Esophagus (tissue), 2 donors: ENCODE measurements around the gene LRRC72. TPM values are rescaled to one million over a fixed set of nuclear protein-coding genes. Genes with fewer than 3 reads are reported as not detected.

Experiments
- H3K27ac ChIP-seq, 2 donors: one replicate each; pipeline ENCODE4 v1.5.1; 2013; ENCODE audit warnings: low read depth in 2 of 2, mild to moderate bottlenecking in 2 of 2, inconsistent platforms in 1 of 2, low read length in 1 of 2, moderate library complexity in 1 of 2
- H3K27me3 ChIP-seq, 2 donors: one replicate each; pipeline ENCODE4 v1.6.1; 2013; ENCODE audit warnings: low read length in 2 of 2, control low read depth in 1 of 2, mild to moderate bottlenecking in 1 of 2; ENCODE audit not compliant: insufficient read depth in 2 of 2, control insufficient read depth in 1 of 2
- H3K36me3 ChIP-seq, 2 donors: one replicate each; pipeline ENCODE4 v1.6.1; 2013; ENCODE audit warnings: low read length in 1 of 2; ENCODE audit not compliant: control insufficient read depth in 2 of 2, insufficient read depth in 2 of 2
- H3K4me1 ChIP-seq, 2 donors: one replicate each; pipeline ENCODE4 v1.6.1; 2013; ENCODE audit warnings: low read length in 1 of 2; ENCODE audit not compliant: control insufficient read depth in 2 of 2, insufficient read depth in 2 of 2
- H3K4me3 ChIP-seq, 2 donors: one replicate each; pipeline ENCODE4 v1.5.1; 2013; ENCODE audit warnings: low read length in 2 of 2, mild to moderate bottlenecking in 2 of 2, low read depth in 1 of 2, moderate library complexity in 1 of 2
- H3K9me3 ChIP-seq, 2 donors: one replicate each; pipeline ENCODE4 v1.6.1; 2013; ENCODE audit warnings: mild to moderate bottlenecking in 2 of 2, low read depth in 1 of 2, low read length in 1 of 2, moderate library complexity in 1 of 2; ENCODE audit not compliant: control insufficient read depth in 2 of 2, insufficient read depth in 1 of 2
- WGBS, 2 donors: extraction: QIAGEN DNeasy Blood & Tissue Kit; methylation state at CpG; one replicate each; pipeline ENCODE4 v1.1.7; 2013; 5-methylcytosine and 5-hydroxymethylcytosine counted together
- polyA plus RNA-seq, 2 donors: library from polyadenylated mRNA; stranded (reverse); fragments of 200-250 nt; gene quantifications; one replicate each; pipeline ENCODE4 v1.2.3, GENCODE V29; 2013
- donor health status: healthy with polysubstance abuse.
- donor health status: Bipolar disorder and iron deficiency.

LRRC72 gene
- not detected for polyA plus RNA-seq

DNA sequence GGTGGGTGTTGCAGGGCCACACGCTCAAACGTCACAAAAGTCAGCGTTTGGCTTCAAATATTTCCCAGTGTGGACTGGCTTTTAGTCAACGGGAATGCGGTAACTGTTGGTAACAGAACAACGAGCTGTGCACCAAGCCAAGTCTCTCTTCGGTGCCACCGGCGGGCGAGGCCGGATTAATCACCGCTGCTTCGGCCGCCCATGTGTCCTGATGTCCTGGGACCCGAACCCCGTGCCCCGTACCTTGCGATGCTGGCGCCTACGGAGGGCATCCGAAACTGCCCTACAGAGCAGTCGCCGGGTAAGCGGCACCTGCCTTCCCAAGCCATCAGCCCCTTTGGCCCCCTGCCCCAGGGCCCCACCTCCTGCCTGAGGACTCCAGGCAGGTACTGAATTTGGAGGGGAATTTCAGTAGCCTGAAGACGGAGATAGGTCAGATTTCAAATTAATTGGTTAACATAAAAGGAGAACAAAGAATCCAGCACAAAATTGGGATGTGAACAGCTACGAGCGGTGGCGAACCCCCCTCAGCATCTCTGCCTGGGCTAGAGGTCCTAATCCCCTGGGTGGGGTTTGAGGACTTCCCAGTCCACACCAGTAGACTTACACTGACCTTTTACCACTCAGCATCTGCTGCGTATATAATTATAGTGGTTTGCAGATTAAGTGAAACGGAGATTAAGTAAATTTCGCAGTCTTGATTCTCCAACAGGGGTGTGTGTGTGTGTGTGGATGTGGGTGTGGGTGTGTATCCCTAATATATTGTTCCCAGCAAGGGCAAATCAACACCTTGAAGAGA is at the start of gene LRRC72:
LRRC72 (plus strand) TSS at position 84 of the 799 bp plus-strand sequence; CDS start at position 212, 128 bp downstream.
- no peaks in the 10 kb centered on the region for H3K9me3 ChIP-seq

DNA sequence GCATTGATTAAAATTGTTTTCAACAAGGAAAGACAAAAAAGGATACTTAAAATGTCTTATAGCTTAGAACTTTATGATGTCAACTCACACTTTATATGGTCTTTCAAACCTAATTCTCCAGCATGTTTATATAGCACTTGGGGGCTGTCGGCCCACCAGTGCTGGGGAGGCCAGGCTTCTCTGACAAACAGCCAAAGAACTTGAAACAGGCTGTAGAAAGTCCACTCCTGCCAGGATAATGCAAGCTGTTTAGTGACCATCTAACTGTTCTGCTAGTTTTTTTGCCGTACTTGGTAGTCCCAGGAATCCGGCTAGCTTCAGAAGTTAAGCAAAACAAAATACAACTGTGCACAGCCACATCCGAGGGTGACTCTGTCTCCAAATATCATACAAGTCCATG is 47.5 kb upstream of the LRRC72 start:
- Histone ChIP-seq H3K9me3 (no peaks in the 10 kb centered on the region), H3K27ac (no peak overlapping the region), H3K36me3 (no peaks in the 10 kb centered on the region), H3K4me1 (no peaks in the 10 kb centered on the region), H3K4me3 (no peak overlapping the region), H3K27me3 (no peaks in the 10 kb centered on the region)
- 78 to 83% methylated on average over 4 of the region's 4 CpGs for WGBS, 2 donors

More for the DNA sequence above, at the start of gene LRRC72:
- H3K36me3 ChIP-seq = no peaks in the 10 kb centered on the region
- H3K27me3 ChIP-seq = no peaks in the 10 kb centered on the region
- 94 to 96% methylated on average over 31 of the region's 31 CpGs for WGBS, 2 donors
- H3K27ac ChIP-seq = no peak within 1 kb of the TSS
- no peak within 1 kb of the TSS for H3K4me3 ChIP-seq
- no peaks in the 10 kb centered on the region for H3K4me1 ChIP-seq

DNA sequence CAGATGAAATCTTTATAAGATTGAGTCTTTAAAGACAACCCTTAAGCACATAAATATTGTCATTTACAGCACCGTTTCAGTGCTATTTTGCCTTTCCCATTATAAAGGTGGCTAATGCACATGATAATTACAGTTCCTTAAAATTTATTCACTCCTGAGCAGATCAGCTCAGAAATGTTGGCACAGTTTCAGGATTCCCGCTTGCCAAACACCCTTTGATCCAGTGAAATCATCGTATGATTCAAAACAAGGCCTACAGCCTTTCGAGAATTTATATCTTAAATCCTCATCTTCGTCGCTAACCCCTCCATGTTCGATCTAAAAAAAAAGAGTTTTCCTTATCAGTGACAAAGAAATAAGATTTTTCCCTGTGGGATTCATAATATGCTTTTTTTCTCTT is 47.0 kb upstream of the LRRC72 start:
- Histone ChIP-seq H3K36me3 (no peaks in the 10 kb centered on the region), H3K9me3 (no peaks in the 10 kb centered on the region), H3K27ac (no peak overlapping the region), H3K27me3 (no peaks in the 10 kb centered on the region), H3K4me3 (no peak overlapping the region), H3K4me1 (no peaks in the 10 kb centered on the region)
- WGBS, 2 donors = 53 to 57% methylated on average over 7 of the region's 7 CpGs

- WGBS, 2 donors = 69 to 72% methylated on average over 4 of the region's 4 CpGs
Observed at GRCh38 chr7:16484453-16485158, 42.0 kb upstream of the LRRC72 start.

DNA sequence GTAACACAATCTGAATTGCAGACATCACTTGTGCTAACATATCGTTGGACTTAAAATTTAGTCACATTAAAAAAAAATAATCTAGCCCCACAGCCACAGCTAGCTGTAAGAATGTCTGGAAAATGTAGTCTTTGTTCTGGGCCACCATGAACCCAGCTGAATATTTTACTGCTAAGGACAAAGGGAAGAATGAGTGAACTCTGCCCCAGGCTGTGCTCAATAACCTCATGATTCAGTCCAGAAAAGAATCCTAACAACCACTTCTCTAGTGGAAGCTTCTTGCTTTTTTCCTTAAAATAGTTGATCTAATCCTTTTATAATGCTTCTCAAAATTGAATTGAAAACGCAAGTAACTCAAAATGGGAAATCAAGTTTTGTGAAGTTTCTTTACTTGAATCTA is 35.5 kb upstream of the LRRC72 start:
- no peaks in the 10 kb centered on the region for H3K36me3 ChIP-seq
- no peak overlapping the region for H3K4me3 ChIP-seq
- 69 to 80% methylated on average over 2 of the region's 2 CpGs for WGBS, 2 donors
- H3K4me1 ChIP-seq = peaks cover 0 to 3% of the 10 kb centered on the region in 2 donors
- no peaks in the 10 kb centered on the region for H3K9me3 ChIP-seq
- no peaks in the 10 kb centered on the region for H3K27me3 ChIP-seq
- no peak overlapping the region for H3K27ac ChIP-seq

More at GRCh38 chr7:16484453-16485158, 42.0 kb upstream of the LRRC72 start:
- Histone ChIP-seq H3K27me3 (no peaks in the 10 kb centered on the region), H3K27ac (no peak overlapping the region), H3K9me3 (no peaks in the 10 kb centered on the region), H3K4me1 (no peaks in the 10 kb centered on the region), H3K36me3 (no peaks in the 10 kb centered on the region), H3K4me3 (no peak overlapping the region)

GRCh38 chr7:16492513-16493062 is 34.0 kb upstream of the LRRC72 start:
- peaks cover 0 to 2% of the 10 kb centered on the region in 2 donors for H3K9me3 ChIP-seq
- no peak overlapping the region for H3K4me3 ChIP-seq
- 39 to 50% methylated on average over 3 of the region's 3 CpGs for WGBS, 2 donors
- peaks cover 0 to 3% of the 10 kb centered on the region in 2 donors for H3K4me1 ChIP-seq
- H3K27ac ChIP-seq = no peak overlapping the region
- H3K27me3 ChIP-seq = no peaks in the 10 kb centered on the region
- H3K36me3 ChIP-seq = no peaks in the 10 kb centered on the region

- no peak overlapping the region for H3K27ac ChIP-seq
- H3K9me3 ChIP-seq = peaks cover 0 to 2% of the 10 kb centered on the region in 2 donors
- H3K27me3 ChIP-seq = no peaks in the 10 kb centered on the region
- 70 to 86% methylated on average over 2 of the region's 2 CpGs for WGBS, 2 donors
- no peak overlapping the region for H3K4me3 ChIP-seq
- H3K4me1 ChIP-seq = peaks cover 0 to 3% of the 10 kb centered on the region in 2 donors
- no peaks in the 10 kb centered on the region for H3K36me3 ChIP-seq
Observed at GRCh38 chr7:16493266-16493665, 33.4 kb upstream of the LRRC72 start.

DNA sequence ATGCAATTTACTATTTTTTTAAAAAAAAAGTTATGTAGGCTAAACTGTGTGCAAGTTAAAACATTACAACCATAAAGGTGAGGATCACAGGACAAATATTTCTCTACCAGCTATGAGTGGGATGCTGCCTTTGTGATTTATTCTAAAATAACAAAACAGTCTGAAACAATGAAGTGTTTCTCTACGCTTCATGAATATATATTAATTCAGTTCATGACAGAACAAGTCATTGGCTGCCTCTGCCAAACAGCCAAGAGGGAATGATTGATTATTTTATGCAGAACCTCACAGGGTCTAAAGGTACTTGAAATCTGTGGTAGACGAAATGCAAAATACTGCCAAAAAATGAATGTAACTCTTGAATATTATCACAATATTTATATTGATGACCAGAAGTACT is 32.1 kb upstream of the LRRC72 start:
- WGBS, 2 donors = 52 to 60% methylated on average over 2 of the region's 2 CpGs

GRCh38 chr7:16494955-16495719 is 31.5 kb upstream of the LRRC72 start:
- no peaks in the 10 kb centered on the region for H3K36me3 ChIP-seq
- no peak overlapping the region for H3K4me3 ChIP-seq
- peaks cover 0 to 2% of the 10 kb centered on the region in 2 donors for H3K9me3 ChIP-seq
- no peak overlapping the region for H3K27ac ChIP-seq
- H3K27me3 ChIP-seq = no peaks in the 10 kb centered on the region
- 48 to 56% methylated on average over 4 of the region's 4 CpGs for WGBS, 2 donors
- H3K4me1 ChIP-seq = peaks cover 0 to 3% of the 10 kb centered on the region in 2 donors

More for the DNA sequence above, 32.1 kb upstream of the LRRC72 start:
- H3K27me3 ChIP-seq = no peaks in the 10 kb centered on the region
- H3K27ac ChIP-seq = no peak overlapping the region
- peaks cover 0 to 3% of the 10 kb centered on the region in 2 donors for H3K4me1 ChIP-seq
- H3K4me3 ChIP-seq = no peak overlapping the region
- H3K9me3 ChIP-seq = peaks cover 0 to 2% of the 10 kb centered on the region in 2 donors
- no peaks in the 10 kb centered on the region for H3K36me3 ChIP-seq
